Prostate gland (tissue), 2 donors: ENCODE data around the gene TERC.

Experiments used
- POLR2A ChIP-seq: fragments of 450-650 bp; IDR thresholded peaks from one replicate; pipeline ENCODE4 v1.6.1; 2016; ENCODE audit warnings: antibody characterized with exemption, mild to moderate bottlenecking
- POLR2AphosphoS5 ChIP-seq: sonication (generic); formaldehyde crosslinking; IDR thresholded peaks from one replicate; pipeline ENCODE4 v1.6.1; 2017; ENCODE audit warnings: antibody characterized with exemption
- TF ChIP-seq, protein P1 (sequence below), 4 experiments: fragments of 200-600 bp in 2 of 4; fragments of 450-650 bp in 2 of 4; sonication (generic) in 2 of 4; IDR thresholded peaks; 1 replicate in 3 of 4; 2 replicates in 1 of 4; pipeline ENCODE4 v1.5.1; 2016 to 2019; ENCODE audit warnings: antibody characterized with exemption in 4 of 4, mild to moderate bottlenecking in 2 of 4, moderate library complexity in 2 of 4

DNA sequence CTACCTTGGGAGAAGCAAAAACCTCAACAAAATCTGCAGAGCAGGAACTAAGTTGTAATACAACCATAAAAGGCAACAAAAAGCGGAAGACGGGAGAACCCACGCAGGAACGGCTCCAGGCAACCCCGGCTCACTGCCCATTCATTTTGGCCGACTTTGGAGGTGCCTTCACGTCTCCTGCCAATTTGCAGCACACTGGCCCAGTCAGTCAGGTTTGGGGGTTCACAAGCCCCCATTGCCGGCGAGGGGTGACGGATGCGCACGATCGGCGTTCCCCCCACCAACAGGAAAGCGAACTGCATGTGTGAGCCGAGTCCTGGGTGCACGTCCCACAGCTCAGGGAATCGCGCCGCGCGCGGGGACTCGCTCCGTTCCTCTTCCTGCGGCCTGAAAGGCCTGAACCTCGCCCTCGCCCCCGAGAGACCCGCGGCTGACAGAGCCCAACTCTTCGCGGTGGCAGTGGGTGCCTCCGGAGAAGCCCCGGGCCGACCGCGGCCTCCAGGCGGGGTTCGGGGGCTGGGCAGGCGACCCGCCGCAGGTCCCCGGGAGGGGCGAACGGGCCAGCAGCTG is 463 bp downstream of the TERC start:
- TF ChIP-seq, protein P1, sequence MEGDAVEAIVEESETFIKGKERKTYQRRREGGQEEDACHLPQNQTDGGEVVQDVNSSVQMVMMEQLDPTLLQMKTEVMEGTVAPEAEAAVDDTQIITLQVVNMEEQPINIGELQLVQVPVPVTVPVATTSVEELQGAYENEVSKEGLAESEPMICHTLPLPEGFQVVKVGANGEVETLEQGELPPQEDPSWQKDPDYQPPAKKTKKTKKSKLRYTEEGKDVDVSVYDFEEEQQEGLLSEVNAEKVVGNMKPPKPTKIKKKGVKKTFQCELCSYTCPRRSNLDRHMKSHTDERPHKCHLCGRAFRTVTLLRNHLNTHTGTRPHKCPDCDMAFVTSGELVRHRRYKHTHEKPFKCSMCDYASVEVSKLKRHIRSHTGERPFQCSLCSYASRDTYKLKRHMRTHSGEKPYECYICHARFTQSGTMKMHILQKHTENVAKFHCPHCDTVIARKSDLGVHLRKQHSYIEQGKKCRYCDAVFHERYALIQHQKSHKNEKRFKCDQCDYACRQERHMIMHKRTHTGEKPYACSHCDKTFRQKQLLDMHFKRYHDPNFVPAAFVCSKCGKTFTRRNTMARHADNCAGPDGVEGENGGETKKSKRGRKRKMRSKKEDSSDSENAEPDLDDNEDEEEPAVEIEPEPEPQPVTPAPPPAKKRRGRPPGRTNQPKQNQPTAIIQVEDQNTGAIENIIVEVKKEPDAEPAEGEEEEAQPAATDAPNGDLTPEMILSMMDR (IDR thresholded peaks at IDR 0.05): peak in 1 of 4 experiments; percentile 2
- TF ChIP-seq POLR2A: no peak
- TF ChIP-seq POLR2AphosphoS5: no peak
